Measurements from ENCODE around the gene PTGIR. TPM values are rescaled to one million over a fixed set of nuclear protein-coding genes. Genes with fewer than 3 reads are reported as not detected.
A peak's percentile ranks its signal among the peaks of the same experiment; 100 is the strongest.

Gene PTGIR
- total and polyA plus RNA-seq, 5 donors from 2014 or later = 0.31 to 16.8 (median 8.6) TPM

GRCh38 chr19:46660008-46660517 lies 35.2 kb upstream of the PTGIR start:
- no peak overlapping the region for H3K27ac ChIP-seq (ENCODE audit: insufficient read depth, low read length, poor library complexity, severe bottlenecking)
- no peaks in the 10 kb centered on the region for H3K9me3 ChIP-seq (ENCODE audit: control insufficient read depth in 2 of 2, low read length in 2 of 2)
- H3K4me1 Mint-ChIP-seq = peaks cover 5 to 28% (median 8%) of the 10 kb centered on the region in 4 donors
- peak overlapping the region in 2 of 3 donors; percentile 17 to 31 for H3K27ac Mint-ChIP-seq
- no peak for DNase-seq
- H3K36me3 Mint-ChIP-seq = no peaks in the 10 kb centered on the region
- no peaks in the 10 kb centered on the region for H3K36me3 ChIP-seq (ENCODE audit: control insufficient read depth, insufficient read depth, low read length)
- no peak overlapping the region for H3K4me3 ChIP-seq (ENCODE audit: low read depth, low read length)
- peaks cover 41% of the 10 kb centered on the region for H3K27me3 Mint-ChIP-seq
- ATAC-seq (ENCODE audit: low read depth in 2 of 2) = no peak
- H3K4me1 ChIP-seq (ENCODE audit: control insufficient read depth, insufficient read depth, low read length, poor library complexity, severe bottlenecking) = peaks cover 30% of the 10 kb centered on the region
- peaks cover 12% of the 10 kb centered on the region for H3K27me3 ChIP-seq (ENCODE audit: control insufficient read depth, insufficient read depth, low read length)
- H3K4me3 Mint-ChIP-seq = peak overlapping the region; percentile 16 to 82 (median 70)
- peaks cover 0 to 2% (median 0%) of the 10 kb centered on the region in 7 donors for H3K9me3 Mint-ChIP-seq

- Mint-ChIP-seq H3K36me3 (no peaks in the 10 kb centered on the region), H3K4me1 (peaks cover 5 to 28% (median 8%) of the 10 kb centered on the region in 4 donors), H3K27ac (peak overlapping the region in 2 of 3 donors; percentile 17 to 31), H3K4me3 (peak overlapping the region; percentile 16 to 82 (median 70)), H3K9me3 (peaks cover 0 to 2% (median 0%) of the 10 kb centered on the region in 7 donors), H3K27me3 (peaks cover 45% of the 10 kb centered on the region)
- Histone ChIP-seq H3K27me3 (ENCODE audit: control insufficient read depth, insufficient read depth, low read length) (peaks cover 12% of the 10 kb centered on the region), H3K36me3 (ENCODE audit: control insufficient read depth, insufficient read depth, low read length) (no peaks in the 10 kb centered on the region), H3K4me3 (ENCODE audit: low read depth, low read length) (no peak overlapping the region), H3K9me3 (ENCODE audit: control insufficient read depth in 2 of 2, low read length in 2 of 2) (no peaks in the 10 kb centered on the region), H3K27ac (ENCODE audit: insufficient read depth, low read length, poor library complexity, severe bottlenecking) (no peak overlapping the region), H3K4me1 (ENCODE audit: control insufficient read depth, insufficient read depth, low read length, poor library complexity, severe bottlenecking) (peaks cover 30% of the 10 kb centered on the region)
- DNase-seq = no peak
- ATAC-seq (ENCODE audit: low read depth in 2 of 2) = no peak
These were observed 34.5 kb upstream of the PTGIR start for GRCh38 chr19:46659151-46660007.

GRCh38 chr19:46656541-46656940 lies 31.7 kb upstream of the PTGIR start:
- H3K27me3 ChIP-seq (ENCODE audit: control insufficient read depth, insufficient read depth, low read length) = peaks cover 12% of the 10 kb centered on the region
- Mint-ChIP-seq H3K36me3 (no peaks in the 10 kb centered on the region), H3K27me3 (peaks cover 59% of the 10 kb centered on the region), H3K4me3 (peak overlapping the region in 1 of 4 donors; percentile 55), H3K4me1 (peaks cover 0 to 20% (median 2%) of the 10 kb centered on the region in 4 donors), H3K27ac (no peak overlapping the region), H3K9me3 (peaks cover 0 to 2% (median 0%) of the 10 kb centered on the region in 7 donors)
- peaks cover 24% of the 10 kb centered on the region for H3K4me1 ChIP-seq (ENCODE audit: control insufficient read depth, insufficient read depth, low read length, poor library complexity, severe bottlenecking)
- ATAC-seq (ENCODE audit: low read depth in 2 of 2) = no peak
- no peak overlapping the region for H3K27ac ChIP-seq (ENCODE audit: insufficient read depth, low read length, poor library complexity, severe bottlenecking)
- H3K36me3 ChIP-seq (ENCODE audit: control insufficient read depth, insufficient read depth, low read length) = no peaks in the 10 kb centered on the region
- no peak overlapping the region for H3K4me3 ChIP-seq (ENCODE audit: low read depth, low read length)
- no peak for DNase-seq
- H3K9me3 ChIP-seq (ENCODE audit: control insufficient read depth in 2 of 2, low read length in 2 of 2) = no peaks in the 10 kb centered on the region

GRCh38 chr19:46654621-46655152 lies 29.8 kb upstream of the PTGIR start:
- Histone ChIP-seq H3K4me1 (ENCODE audit: control insufficient read depth, insufficient read depth, low read length, poor library complexity, severe bottlenecking) (peaks cover 8% of the 10 kb centered on the region), H3K4me3 (ENCODE audit: low read depth, low read length) (no peak overlapping the region), H3K9me3 (ENCODE audit: control insufficient read depth in 2 of 2, low read length in 2 of 2) (no peaks in the 10 kb centered on the region), H3K36me3 (ENCODE audit: control insufficient read depth, insufficient read depth, low read length) (no peaks in the 10 kb centered on the region), H3K27ac (ENCODE audit: insufficient read depth, low read length, poor library complexity, severe bottlenecking) (no peak overlapping the region), H3K27me3 (ENCODE audit: control insufficient read depth, insufficient read depth, low read length) (peaks cover 11% of the 10 kb centered on the region)
- DNase-seq (no peak), ATAC-seq (ENCODE audit: low read depth in 2 of 2) (no peak)
- H3K9me3 Mint-ChIP-seq = peaks cover 0 to 11% (median 0%) of the 10 kb centered on the region in 7 donors
- peaks cover 0 to 17% (median 2%) of the 10 kb centered on the region in 4 donors for H3K4me1 Mint-ChIP-seq
- no peak overlapping the region for H3K4me3 Mint-ChIP-seq
- H3K36me3 Mint-ChIP-seq = no peaks in the 10 kb centered on the region
- H3K27ac Mint-ChIP-seq = no peak overlapping the region
- H3K27me3 Mint-ChIP-seq = peaks cover 60% of the 10 kb centered on the region

GRCh38 chr19:46650445-46650844 lies 25.6 kb upstream of the PTGIR start:
- H3K36me3 Mint-ChIP-seq = no peaks in the 10 kb centered on the region
- Histone ChIP-seq H3K4me1 (ENCODE audit: control insufficient read depth, insufficient read depth, low read length, poor library complexity, severe bottlenecking) (peaks cover 8% of the 10 kb centered on the region), H3K27ac (ENCODE audit: insufficient read depth, low read length, poor library complexity, severe bottlenecking) (no peak overlapping the region), H3K4me3 (ENCODE audit: low read depth, low read length) (no peak overlapping the region), H3K36me3 (ENCODE audit: control insufficient read depth, insufficient read depth, low read length) (no peaks in the 10 kb centered on the region), H3K9me3 (ENCODE audit: control insufficient read depth in 2 of 2, low read length in 2 of 2) (peaks cover 0 to 3% of the 10 kb centered on the region in 2 experiments), H3K27me3 (ENCODE audit: control insufficient read depth, insufficient read depth, low read length) (peaks cover 12% of the 10 kb centered on the region)
- peaks cover 0 to 21% (median 0%) of the 10 kb centered on the region in 7 donors for H3K9me3 Mint-ChIP-seq
- peaks cover 0 to 14% (median 7%) of the 10 kb centered on the region in 4 donors for H3K4me1 Mint-ChIP-seq
- DNase-seq (no peak), ATAC-seq (ENCODE audit: low read depth in 2 of 2) (no peak)
- H3K4me3 Mint-ChIP-seq = peak overlapping the region in 1 of 4 donors; percentile 53
- H3K27me3 Mint-ChIP-seq = peaks cover 65% of the 10 kb centered on the region
- H3K27ac Mint-ChIP-seq = peak overlapping the region in 1 of 3 donors; percentile 14

- ATAC-seq (ENCODE audit: low read depth in 2 of 2) = no peak
- peaks cover 67% of the 10 kb centered on the region for H3K27me3 Mint-ChIP-seq
- H3K4me1 Mint-ChIP-seq = peaks cover 0 to 14% (median 7%) of the 10 kb centered on the region in 4 donors
These were observed 24.4 kb upstream of the PTGIR start for GRCh38 chr19:46648961-46649960.

More at GRCh38 chr19:46648961-46649960, 24.4 kb upstream of the PTGIR start:
- Mint-ChIP-seq H3K4me3 (peak overlapping the region in 1 of 4 donors; percentile 63), H3K36me3 (no peaks in the 10 kb centered on the region), H3K27ac (no peak overlapping the region), H3K9me3 (peaks cover 0 to 21% (median 0%) of the 10 kb centered on the region in 7 donors)
- no peak overlapping the region for H3K4me3 ChIP-seq (ENCODE audit: low read depth, low read length)
- no peak for DNase-seq
- no peaks in the 10 kb centered on the region for H3K36me3 ChIP-seq (ENCODE audit: control insufficient read depth, insufficient read depth, low read length)
- H3K27me3 ChIP-seq (ENCODE audit: control insufficient read depth, insufficient read depth, low read length) = peaks cover 12% of the 10 kb centered on the region
- H3K4me1 ChIP-seq (ENCODE audit: control insufficient read depth, insufficient read depth, low read length, poor library complexity, severe bottlenecking) = peaks cover 8% of the 10 kb centered on the region
- H3K9me3 ChIP-seq (ENCODE audit: control insufficient read depth in 2 of 2, low read length in 2 of 2) = peaks cover 0 to 3% of the 10 kb centered on the region in 2 experiments
- H3K27ac ChIP-seq (ENCODE audit: insufficient read depth, low read length, poor library complexity, severe bottlenecking) = no peak overlapping the region
